22Rv1 (cell line): Measurements from ENCODE around the gene SH3PXD2A.

ENCODE experiments used
- CTCF ChIP-seq: fragments of 450-650 bp; IDR thresholded peaks from 2 replicates; pipeline ENCODE4 v1.5.1; 2017; ENCODE audit warnings: mild to moderate bottlenecking
- ZFX ChIP-seq: fragments of 450-650 bp; IDR thresholded peaks from 2 replicates; pipeline ENCODE4 v1.6.1; 2017; ENCODE audit warnings: antibody characterized with exemption, borderline replicate concordance

GRCh38 chr10:103725242-103725641, 130.1 kb downstream of the SH3PXD2A start:
- TF ChIP-seq CTCF (no peak), ZFX (no peak)
